ENCODE data around the gene PRDM4. TPM values are rescaled to one million over a fixed set of nuclear protein-coding genes. Genes with fewer than 3 reads are reported as not detected.

Gene PRDM4
- total RNA-seq, 1 donor from 2014 or later = 25.4 TPM

- peaks cover 48% of the 10 kb centered on the region for H3K27me3 ChIP-seq (ENCODE audit: low read depth)
- ATAC-seq (no peak), DNase-seq (no peak)
- H3K4me1 ChIP-seq = peaks cover 6% of the 10 kb centered on the region
- intact Hi-C loops (cut with DNase I) = no loop called here
- H3K9me3 ChIP-seq = no peaks in the 10 kb centered on the region
- H3K36me3 ChIP-seq = no peaks in the 10 kb centered on the region
- TF ChIP-seq, protein P1, sequence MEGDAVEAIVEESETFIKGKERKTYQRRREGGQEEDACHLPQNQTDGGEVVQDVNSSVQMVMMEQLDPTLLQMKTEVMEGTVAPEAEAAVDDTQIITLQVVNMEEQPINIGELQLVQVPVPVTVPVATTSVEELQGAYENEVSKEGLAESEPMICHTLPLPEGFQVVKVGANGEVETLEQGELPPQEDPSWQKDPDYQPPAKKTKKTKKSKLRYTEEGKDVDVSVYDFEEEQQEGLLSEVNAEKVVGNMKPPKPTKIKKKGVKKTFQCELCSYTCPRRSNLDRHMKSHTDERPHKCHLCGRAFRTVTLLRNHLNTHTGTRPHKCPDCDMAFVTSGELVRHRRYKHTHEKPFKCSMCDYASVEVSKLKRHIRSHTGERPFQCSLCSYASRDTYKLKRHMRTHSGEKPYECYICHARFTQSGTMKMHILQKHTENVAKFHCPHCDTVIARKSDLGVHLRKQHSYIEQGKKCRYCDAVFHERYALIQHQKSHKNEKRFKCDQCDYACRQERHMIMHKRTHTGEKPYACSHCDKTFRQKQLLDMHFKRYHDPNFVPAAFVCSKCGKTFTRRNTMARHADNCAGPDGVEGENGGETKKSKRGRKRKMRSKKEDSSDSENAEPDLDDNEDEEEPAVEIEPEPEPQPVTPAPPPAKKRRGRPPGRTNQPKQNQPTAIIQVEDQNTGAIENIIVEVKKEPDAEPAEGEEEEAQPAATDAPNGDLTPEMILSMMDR (IDR thresholded peaks at IDR 0.05) = no peak
- no peak overlapping the region for H3K4me3 ChIP-seq
- no peak overlapping the region for H3K27ac ChIP-seq
Observed at GRCh38 chr12:107776171-107776570, 15.2 kb upstream of the PRDM4 start.

- Histone ChIP-seq H3K27ac (no peak overlapping the region), H3K4me3 (peak overlapping the region; percentile 31), H3K9me3 (no peaks in the 10 kb centered on the region), H3K36me3 (no peaks in the 10 kb centered on the region), H3K27me3 (ENCODE audit: low read depth) (peaks cover 54% of the 10 kb centered on the region), H3K4me1 (peaks cover 6% of the 10 kb centered on the region)
- no peak for DNase-seq
- TF ChIP-seq, protein P1 (IDR thresholded peaks at IDR 0.05) = no peak
- no peak for ATAC-seq
- intact Hi-C loops (cut with DNase I) = no loop called here
Observed at GRCh38 chr12:107775093-107775721, 14.3 kb upstream of the PRDM4 start.

- H3K9me3 ChIP-seq = no peaks in the 10 kb centered on the region
- no peak for DNase-seq
- H3K27ac ChIP-seq = no peak within 1 kb of the TSS
- peaks cover 6% of the 10 kb centered on the region for H3K4me1 ChIP-seq
- TF ChIP-seq, protein P1 (IDR thresholded peaks at IDR 0.05) = no peak
- peaks cover 57% of the 10 kb centered on the region for H3K27me3 ChIP-seq (ENCODE audit: low read depth)
- H3K36me3 ChIP-seq = no peaks in the 10 kb centered on the region
- ATAC-seq = no peak
- peak within 1 kb of the TSS; percentile 31 for H3K4me3 ChIP-seq
- intact Hi-C loops (cut with DNase I) = no loop called here
Observed at GRCh38 chr12:107774349-107775029, 13.6 kb upstream of the PRDM4 start, which contains the start of gene ASCL4. Gene ASCL4, plus strand, starts transcription at chr12:107774704. Its CDS starts 515 bp downstream, at chr12:107775219.

- H3K4me1 ChIP-seq = no peaks in the 10 kb centered on the region
- TF ChIP-seq, protein P1 (IDR thresholded peaks at IDR 0.05) = no peak
- H3K27me3 ChIP-seq (ENCODE audit: low read depth) = peaks cover 9% of the 10 kb centered on the region
- H3K36me3 ChIP-seq = no peaks in the 10 kb centered on the region
- no peaks in the 10 kb centered on the region for H3K9me3 ChIP-seq
- ATAC-seq (no peak), DNase-seq (no peak)
- no peak overlapping the region for H3K4me3 ChIP-seq
- intact Hi-C loops (cut with DNase I) = no loop called here
- H3K27ac ChIP-seq = no peak overlapping the region
Observed at GRCh38 chr12:107767466-107767865, 6.5 kb upstream of the PRDM4 start.

DNA sequence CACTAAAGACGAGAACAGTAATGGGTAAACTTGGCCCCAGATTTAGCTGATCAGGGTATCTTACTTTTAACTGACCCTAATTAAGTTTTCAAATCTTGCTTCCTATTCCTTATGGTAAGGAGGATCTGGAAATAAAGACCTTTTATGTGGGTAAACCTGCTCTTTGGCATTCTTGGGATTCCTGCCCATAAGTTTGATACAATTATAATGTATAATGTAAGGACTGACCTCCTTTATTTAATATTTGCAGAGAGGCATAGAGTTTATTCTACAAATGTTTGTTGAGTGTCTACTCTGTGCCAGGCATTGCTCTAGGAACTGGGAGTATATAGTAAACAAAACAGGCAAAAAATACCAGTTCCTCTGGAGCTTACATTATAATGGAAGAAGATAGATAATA lies 4.4 kb upstream of the PRDM4 start:
- Histone ChIP-seq H3K4me3 (no peak overlapping the region), H3K4me1 (peaks cover 6% of the 10 kb centered on the region), H3K36me3 (no peaks in the 10 kb centered on the region), H3K27me3 (ENCODE audit: low read depth) (peaks cover 3% of the 10 kb centered on the region), H3K9me3 (no peaks in the 10 kb centered on the region), H3K27ac (no peak overlapping the region)
- DNase-seq = no peak
- intact Hi-C loops (cut with DNase I) = no loop called here
- ATAC-seq = no peak
- TF ChIP-seq, protein P1 (IDR thresholded peaks at IDR 0.05) = no peak
